Osteocyte (in vitro differentiated cells): Measurements from ENCODE around the gene MYLK2. TPM values are rescaled to one million over a fixed set of nuclear protein-coding genes. Genes with fewer than 3 reads are reported as not detected.

Experiments
- DNase-seq: peaks from one replicate; pipeline ENCODE4 v3.0.0; 2021; ENCODE audit warnings: mixed read lengths; ENCODE audit not compliant: unreplicated experiment; ENCODE audit errors: extremely low spot score
- H3K27ac Mint-ChIP-seq: one replicate; pipeline ENCODE4 v1.8.0; 2021; ENCODE audit warnings: mild to moderate bottlenecking, mixed read lengths; ENCODE audit not compliant: unreplicated experiment
- H3K27me3 Mint-ChIP-seq: one replicate; pipeline ENCODE4 v1.8.0; 2021; ENCODE audit warnings: mixed read lengths; ENCODE audit not compliant: unreplicated experiment
- H3K36me3 Mint-ChIP-seq: one replicate; pipeline ENCODE4 v1.8.0; 2021; ENCODE audit warnings: mixed read lengths; ENCODE audit not compliant: unreplicated experiment
- H3K4me1 Mint-ChIP-seq: one replicate; pipeline ENCODE4 v1.8.0; 2021; ENCODE audit warnings: mixed read lengths; ENCODE audit not compliant: unreplicated experiment
- H3K4me3 Mint-ChIP-seq: one replicate; pipeline ENCODE4 v1.8.0; 2021; ENCODE audit warnings: mild to moderate bottlenecking, moderate library complexity, mixed read lengths; ENCODE audit not compliant: unreplicated experiment
- H3K9me3 Mint-ChIP-seq: one replicate; pipeline ENCODE4 v1.8.0; 2021; ENCODE audit warnings: mixed read lengths; ENCODE audit not compliant: unreplicated experiment
- total RNA-seq: library from RNA; stranded (reverse); gene quantifications from 2 replicates; pipeline ENCODE4 v1.2.1, GENCODE V29; 2021
- TF ChIP-seq, protein P1 (sequence below): fragments of 200-600 bp; sonication (generic); IDR thresholded peaks from 2 replicates; pipeline ENCODE4 v1.5.0; 2021; ENCODE audit warnings: antibody characterized with exemption, mild to moderate bottlenecking, moderate library complexity

Gene MYLK2
- total RNA-seq, 1 donor from 2014 or later, result 0.27 TPM

DNA sequence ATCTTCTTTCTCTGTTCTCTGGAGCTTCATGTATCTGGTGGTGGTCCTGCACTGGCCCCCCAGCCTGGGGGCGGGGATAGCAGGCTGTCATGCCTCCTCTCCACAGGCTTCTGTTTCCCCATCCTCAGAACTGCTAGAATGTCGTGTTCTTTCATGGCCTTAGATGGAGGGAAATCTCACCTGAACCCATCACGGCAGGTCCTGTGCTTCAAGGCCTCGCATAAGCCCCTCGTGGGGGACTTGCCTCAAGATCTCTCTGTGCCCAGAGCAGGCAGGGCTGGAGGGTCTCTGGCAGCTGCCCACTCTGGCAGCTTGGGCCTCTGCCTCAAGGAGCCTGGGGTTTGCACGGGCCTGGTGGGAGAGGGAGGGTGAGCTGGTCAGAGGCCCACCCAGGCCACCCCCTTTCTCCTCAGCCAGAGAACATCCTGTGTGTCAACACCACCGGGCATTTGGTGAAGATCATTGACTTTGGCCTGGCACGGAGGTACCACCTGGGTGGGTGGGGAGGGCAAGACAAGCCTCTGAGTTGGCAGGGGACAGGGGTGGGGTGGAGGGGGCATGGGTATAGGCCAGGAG is 11.3 kb downstream of the MYLK2 start:
- no peak overlapping the region for H3K4me3 Mint-ChIP-seq
- H3K27ac Mint-ChIP-seq, result no peak overlapping the region
- TF ChIP-seq, protein P1, sequence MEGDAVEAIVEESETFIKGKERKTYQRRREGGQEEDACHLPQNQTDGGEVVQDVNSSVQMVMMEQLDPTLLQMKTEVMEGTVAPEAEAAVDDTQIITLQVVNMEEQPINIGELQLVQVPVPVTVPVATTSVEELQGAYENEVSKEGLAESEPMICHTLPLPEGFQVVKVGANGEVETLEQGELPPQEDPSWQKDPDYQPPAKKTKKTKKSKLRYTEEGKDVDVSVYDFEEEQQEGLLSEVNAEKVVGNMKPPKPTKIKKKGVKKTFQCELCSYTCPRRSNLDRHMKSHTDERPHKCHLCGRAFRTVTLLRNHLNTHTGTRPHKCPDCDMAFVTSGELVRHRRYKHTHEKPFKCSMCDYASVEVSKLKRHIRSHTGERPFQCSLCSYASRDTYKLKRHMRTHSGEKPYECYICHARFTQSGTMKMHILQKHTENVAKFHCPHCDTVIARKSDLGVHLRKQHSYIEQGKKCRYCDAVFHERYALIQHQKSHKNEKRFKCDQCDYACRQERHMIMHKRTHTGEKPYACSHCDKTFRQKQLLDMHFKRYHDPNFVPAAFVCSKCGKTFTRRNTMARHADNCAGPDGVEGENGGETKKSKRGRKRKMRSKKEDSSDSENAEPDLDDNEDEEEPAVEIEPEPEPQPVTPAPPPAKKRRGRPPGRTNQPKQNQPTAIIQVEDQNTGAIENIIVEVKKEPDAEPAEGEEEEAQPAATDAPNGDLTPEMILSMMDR, result no peak
- peaks cover 3% of the 10 kb centered on the region for H3K4me1 Mint-ChIP-seq
- no peaks in the 10 kb centered on the region for H3K27me3 Mint-ChIP-seq
- no peaks in the 10 kb centered on the region for H3K9me3 Mint-ChIP-seq
- H3K36me3 Mint-ChIP-seq, result no peaks in the 10 kb centered on the region
- DNase-seq, result no peak

DNA sequence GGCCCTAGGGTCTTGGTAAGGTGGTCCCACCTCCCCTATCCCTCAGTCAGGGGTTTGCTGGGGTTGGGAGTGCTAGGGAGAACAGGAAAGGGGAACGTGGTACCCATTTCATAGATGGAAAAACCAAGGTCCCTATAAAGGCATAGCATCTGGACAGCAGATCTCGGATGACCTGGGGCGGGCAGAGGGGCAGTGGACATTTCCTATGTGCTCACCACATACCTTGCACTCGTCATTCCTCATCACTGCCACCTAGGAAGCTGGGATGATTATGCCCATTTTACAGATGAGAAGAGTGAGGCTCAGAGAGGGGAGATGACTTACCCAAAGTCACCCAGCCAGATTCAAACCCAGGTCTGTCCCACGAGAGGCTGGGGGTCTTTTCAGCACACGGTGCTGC is 12.1 kb downstream of the MYLK2 start:
- no peak overlapping the region for H3K4me3 Mint-ChIP-seq
- H3K4me1 Mint-ChIP-seq, result peaks cover 3% of the 10 kb centered on the region
- H3K9me3 Mint-ChIP-seq, result no peaks in the 10 kb centered on the region
- no peak overlapping the region for H3K27ac Mint-ChIP-seq
- TF ChIP-seq, protein P1, result no peak
- DNase-seq, result no peak
- H3K27me3 Mint-ChIP-seq, result no peaks in the 10 kb centered on the region
- no peaks in the 10 kb centered on the region for H3K36me3 Mint-ChIP-seq

DNA sequence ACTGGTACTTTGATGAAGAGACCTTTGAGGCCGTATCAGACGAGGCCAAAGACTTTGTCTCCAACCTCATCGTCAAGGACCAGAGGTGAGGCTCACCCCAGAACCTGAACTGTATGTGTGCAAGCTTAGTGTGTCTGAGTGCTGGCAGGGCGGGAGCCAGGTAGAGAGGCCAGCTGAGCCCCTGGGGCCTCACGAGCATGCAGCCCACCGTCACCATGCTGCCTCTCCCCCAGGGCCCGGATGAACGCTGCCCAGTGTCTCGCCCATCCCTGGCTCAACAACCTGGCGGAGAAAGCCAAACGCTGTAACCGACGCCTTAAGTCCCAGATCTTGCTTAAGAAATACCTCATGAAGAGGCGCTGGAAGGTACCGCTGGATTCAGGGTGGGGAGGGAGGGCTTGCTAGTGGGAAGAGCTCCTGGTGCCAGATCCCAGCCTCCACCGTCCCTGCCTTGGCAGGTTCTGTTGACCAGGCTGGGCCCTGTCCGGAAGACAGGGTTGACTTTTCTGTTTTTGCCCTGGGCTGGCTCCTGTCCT is 12.7 kb downstream of the MYLK2 start:
- H3K27ac Mint-ChIP-seq, result no peak overlapping the region
- H3K36me3 Mint-ChIP-seq, result no peaks in the 10 kb centered on the region
- H3K4me3 Mint-ChIP-seq, result no peak overlapping the region
- no peaks in the 10 kb centered on the region for H3K27me3 Mint-ChIP-seq
- peaks cover 3% of the 10 kb centered on the region for H3K4me1 Mint-ChIP-seq
- TF ChIP-seq, protein P1, result no peak
- no peak for DNase-seq
- no peaks in the 10 kb centered on the region for H3K9me3 Mint-ChIP-seq

GRCh38 chr20:31833130-31833930 is 14.2 kb downstream of the MYLK2 start:
- H3K27me3 Mint-ChIP-seq, result no peaks in the 10 kb centered on the region
- no peaks in the 10 kb centered on the region for H3K9me3 Mint-ChIP-seq
- H3K4me3 Mint-ChIP-seq, result no peak overlapping the region
- no peaks in the 10 kb centered on the region for H3K36me3 Mint-ChIP-seq
- H3K4me1 Mint-ChIP-seq, result peaks cover 3% of the 10 kb centered on the region
- no peak overlapping the region for H3K27ac Mint-ChIP-seq
- no peak for DNase-seq
- TF ChIP-seq, protein P1, result peak; percentile 85

DNA sequence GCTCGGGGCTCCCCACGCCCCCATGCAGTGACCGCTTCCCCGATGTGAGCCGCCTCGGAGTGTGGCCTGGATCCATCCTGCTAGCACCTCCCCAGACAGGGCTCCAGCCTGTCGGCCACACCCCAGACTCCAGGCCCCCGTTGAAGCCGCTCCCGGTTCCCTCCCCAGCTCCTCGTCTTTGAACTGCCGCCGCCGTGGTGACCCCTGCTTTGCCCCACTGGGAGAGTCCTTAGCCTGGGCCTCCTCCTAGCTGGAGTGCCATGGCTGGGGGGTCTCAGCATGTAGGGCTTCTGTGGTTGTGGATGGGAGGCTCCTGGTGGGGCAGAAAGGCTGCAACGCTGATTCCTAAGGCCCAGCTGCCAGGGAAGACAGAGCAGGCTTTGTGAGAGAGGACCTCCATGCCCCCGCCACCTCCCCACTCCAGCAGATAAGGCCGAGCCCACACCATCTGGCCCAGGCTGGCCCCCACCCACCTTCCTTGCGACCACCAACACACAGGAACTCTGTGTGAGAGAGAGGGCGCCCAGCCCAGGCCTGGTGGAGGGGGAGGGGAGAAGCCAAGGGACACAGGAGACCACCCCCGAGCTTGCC is 14.9 kb downstream of the MYLK2 start:
- TF ChIP-seq, protein P1, result no peak
- Mint-ChIP-seq H3K36me3 (no peaks in the 10 kb centered on the region), H3K4me1 (peaks cover 3% of the 10 kb centered on the region), H3K27ac (no peak overlapping the region), H3K27me3 (no peaks in the 10 kb centered on the region), H3K9me3 (no peaks in the 10 kb centered on the region), H3K4me3 (no peak overlapping the region)
- no peak for DNase-seq
